ENCODE data around the gene DRC3. TPM values are rescaled to one million over a fixed set of nuclear protein-coding genes. Genes with fewer than 3 reads are reported as not detected.

Gene DRC3
- total and polyA plus RNA-seq, 10 of the 15 experiments (the other 5 are each of a cell fraction or from before 2014, with no cell fraction given): 0.18 to 2.3 (median 0.60) TPM; not detected in 3

DNA sequence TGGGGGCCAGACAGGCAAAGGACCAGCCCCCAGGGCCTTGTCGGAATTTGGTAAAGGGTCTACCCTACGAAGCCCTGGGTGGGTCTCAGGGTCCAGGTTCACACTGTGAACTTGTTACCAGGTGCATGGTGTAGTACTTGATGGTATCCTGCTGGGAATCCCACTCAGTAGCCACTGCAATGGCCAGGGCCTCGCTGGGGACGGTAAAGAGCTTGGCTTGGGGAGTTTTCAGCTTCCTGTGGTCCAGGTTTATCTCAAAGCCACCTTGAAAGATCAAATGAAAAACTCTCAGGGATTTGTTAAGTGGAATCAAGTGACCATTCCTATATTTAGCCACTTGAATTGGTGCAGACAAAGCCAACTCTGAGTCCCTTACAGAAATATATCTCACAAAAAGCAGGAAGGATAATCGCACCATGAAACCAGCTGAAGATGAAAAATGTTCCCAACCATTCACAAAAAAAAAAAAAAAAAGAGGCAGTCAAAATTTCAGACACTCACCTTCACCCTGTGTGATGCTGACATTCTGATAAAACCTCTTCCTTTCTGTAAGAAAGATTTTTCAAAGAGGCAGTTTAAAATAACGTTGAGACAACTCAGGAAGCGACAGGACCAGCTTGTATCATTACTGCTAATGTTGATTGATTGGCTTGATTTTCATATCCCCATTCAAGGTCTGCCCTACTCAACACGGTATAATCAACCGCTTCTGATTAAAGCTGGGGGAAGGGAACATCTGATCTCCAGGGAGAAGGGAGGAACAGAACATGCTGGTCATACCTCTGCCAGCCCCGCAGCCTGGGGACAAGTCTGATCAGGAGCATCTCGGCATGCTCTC is 55.7 kb downstream of the DRC3 start:
- TF ChIP-seq SP1 (IDR thresholded peaks at IDR 0.05; ENCODE audit: low read depth, low read length) (no peak), GABPA (IDR thresholded peaks at IDR 0.05; ENCODE audit: low read depth) (no peak), KAT2A (conservative IDR thresholded peaks at IDR 0.05; ENCODE audit: control insufficient read depth, low read depth, low read length) (no peak), ASH2L (IDR thresholded peaks at IDR 0.05; ENCODE audit: borderline replicate concordance, low read depth) (no peak), BACH1 (IDR thresholded peaks at IDR 0.05; ENCODE audit: borderline replicate concordance) (no peak)
- TF ChIP-seq, protein P1, sequence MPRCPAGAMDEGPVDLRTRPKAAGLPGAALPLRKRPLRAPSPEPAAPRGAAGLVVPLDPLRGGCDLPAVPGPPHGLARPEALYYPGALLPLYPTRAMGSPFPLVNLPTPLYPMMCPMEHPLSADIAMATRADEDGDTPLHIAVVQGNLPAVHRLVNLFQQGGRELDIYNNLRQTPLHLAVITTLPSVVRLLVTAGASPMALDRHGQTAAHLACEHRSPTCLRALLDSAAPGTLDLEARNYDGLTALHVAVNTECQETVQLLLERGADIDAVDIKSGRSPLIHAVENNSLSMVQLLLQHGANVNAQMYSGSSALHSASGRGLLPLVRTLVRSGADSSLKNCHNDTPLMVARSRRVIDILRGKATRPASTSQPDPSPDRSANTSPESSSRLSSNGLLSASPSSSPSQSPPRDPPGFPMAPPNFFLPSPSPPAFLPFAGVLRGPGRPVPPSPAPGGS (IDR thresholded peaks at IDR 0.05; ENCODE audit: borderline replicate concordance, insufficient read depth, low read depth, low read length, poor library complexity, severe bottlenecking): no peak
- TF ChIP-seq, protein P2, sequence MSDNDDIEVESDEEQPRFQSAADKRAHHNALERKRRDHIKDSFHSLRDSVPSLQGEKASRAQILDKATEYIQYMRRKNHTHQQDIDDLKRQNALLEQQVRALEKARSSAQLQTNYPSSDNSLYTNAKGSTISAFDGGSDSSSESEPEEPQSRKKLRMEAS (IDR thresholded peaks at IDR 0.05; ENCODE audit: low read depth, low read length): no peak
- 85% methylated on average over 11 of the region's 11 CpGs for WGBS (ENCODE audit: insufficient coverage, insufficient replicate concordance, low lambda C conversion rate, missing lambda C conversion rate)
- Histone ChIP-seq H3K27me3 (replicated peaks in 1 of 2; ENCODE audit: control insufficient read depth in 2 of 2, insufficient read depth in 2 of 2, low read length in 1 of 2) (no peaks in the 10 kb centered on the region; a peak in 1 of 4 replicates), H3K4me1 (ENCODE audit: control insufficient read depth, insufficient read depth, low read length) (peaks cover 23% of the 10 kb centered on the region), H3K27ac (ENCODE audit: control insufficient read depth, insufficient read depth) (no peak overlapping the region), H3K9ac (ENCODE audit: control insufficient read depth, insufficient read depth, low read length) (no peak overlapping the region), H4K20me1 (ENCODE audit: control insufficient read depth, insufficient read depth) (0 out of 2 replicates have a peak, but pooled peaks cover 5% of the 10 kb centered on the region), H3K4me3 (no peak overlapping the region), H3K4me2 (ENCODE audit: control insufficient read depth, insufficient read depth) (no peak overlapping the region), H3K79me2 (ENCODE audit: control insufficient read depth, insufficient read depth, low read length) (peaks cover 1% of the 10 kb centered on the region; the same call in 1 of the 2 replicates), H2AFZ (ENCODE audit: control insufficient read depth, low read depth, low read length) (no peak overlapping the region), H3K9me3 (replicated peaks; ENCODE audit: control insufficient read depth, insufficient read depth, low read length) (no peaks in the 10 kb centered on the region), H3K36me3 (ENCODE audit: control insufficient read depth in 2 of 2, insufficient read depth in 2 of 2, low read length in 1 of 2) (peaks cover 4 to 5% of the 10 kb centered on the region in 2 experiments; a peak in 3 of 4 replicates)
- ATAC-seq: no peak
- ChIA-PET SMC1A (ENCODE audit: uncharacterized antibody, unreplicated experiment) (interaction anchor here (1.1 to 1.5 kb wide), 2 partner anchors 109 to 131 kb away, joined by 3 to 4 read pairs; no protein-coding TSS in a partner anchor), CTCF (interaction anchor here (0.8 to 1.8 kb wide), 6 partner anchors 43 to 137 kb away, joined by 3 to 6 read pairs (median 4); partner anchors contain the start of genes DRC3 and TOM1L2), POLR2A (interaction anchor here (0.6 kb wide), 1 partner anchor 436 kb away, joined by 4 read pairs; no protein-coding TSS in a partner anchor), RAD21 (ENCODE audit: unreplicated experiment) (interaction anchor here (1.0 to 1.8 kb wide), 2 partner anchors 42 to 109 kb away, joined by 3 to 4 read pairs; no protein-coding TSS in a partner anchor)
- DNase-seq (ENCODE audit: low read depth, low spot score): no peak
- no peak for FAIRE-seq
- BruUV-seq (replicated peaks): no TSS peak
- intact Hi-C loops (cut with micrococcal nuclease; ENCODE audit: unreplicated experiment) (no loop called here), in situ Hi-C loops (cut with MboI) (no loop called here)
